GM12872 (cell line): ENCODE measurements around the gene BRSK2.

Experiments used
- CTCF ChIP-seq: IDR thresholded peaks from 3 replicates; pipeline ENCODE4 v1.5.1; 2011; ENCODE audit warnings: low read depth, mild to moderate bottlenecking, low read length, moderate library complexity; ENCODE audit not compliant: insufficient read depth

Gene BRSK2

GRCh38 chr11:1456596-1457325 is 67.0 kb downstream of the BRSK2 start:
- TF ChIP-seq CTCF = no peak

- no peak for TF ChIP-seq CTCF
Measured at GRCh38 chr11:1457326-1457680, 67.6 kb downstream of the BRSK2 start.

- no peak for TF ChIP-seq CTCF
Measured at GRCh38 chr11:1457856-1458255, 68.1 kb downstream of the BRSK2 start.

GRCh38 chr11:1458340-1459218 is 68.8 kb downstream of the BRSK2 start:
- TF ChIP-seq CTCF = peak; percentile 36; the same call in 2 of the 3 replicates

- no peak for TF ChIP-seq CTCF
Measured at GRCh38 chr11:1459219-1459575, 69.5 kb downstream of the BRSK2 start.

GRCh38 chr11:1459764-1460395 is 70.1 kb downstream of the BRSK2 start:
- TF ChIP-seq CTCF = no peak

- TF ChIP-seq CTCF = no peak
Measured at GRCh38 chr11:1460396-1460985, 70.8 kb downstream of the BRSK2 start.
